HL-60 (cell line): ENCODE data around the gene RPN2.

Source experiments
- CTCF ChIP-seq: IDR thresholded peaks from one replicate; pipeline ENCODE4 v1.5.1; 2011; ENCODE audit warnings: low read length, control low read depth, inconsistent platforms; ENCODE audit not compliant: insufficient read depth
- POLR2AphosphoS5 ChIP-seq: IDR thresholded peaks from 2 replicates; pipeline ENCODE4 v1.6.1; 2012; ENCODE audit warnings: low read depth
- REST ChIP-seq: IDR thresholded peaks from 2 replicates; pipeline ENCODE4 v1.6.1; 2012; ENCODE audit warnings: low read depth; ENCODE audit not compliant: insufficient replicate concordance
- SPI1 ChIP-seq: IDR thresholded peaks from 2 replicates; pipeline ENCODE4 v1.6.1; 2012; ENCODE audit warnings: low read depth, mild to moderate bottlenecking, borderline replicate concordance

DNA sequence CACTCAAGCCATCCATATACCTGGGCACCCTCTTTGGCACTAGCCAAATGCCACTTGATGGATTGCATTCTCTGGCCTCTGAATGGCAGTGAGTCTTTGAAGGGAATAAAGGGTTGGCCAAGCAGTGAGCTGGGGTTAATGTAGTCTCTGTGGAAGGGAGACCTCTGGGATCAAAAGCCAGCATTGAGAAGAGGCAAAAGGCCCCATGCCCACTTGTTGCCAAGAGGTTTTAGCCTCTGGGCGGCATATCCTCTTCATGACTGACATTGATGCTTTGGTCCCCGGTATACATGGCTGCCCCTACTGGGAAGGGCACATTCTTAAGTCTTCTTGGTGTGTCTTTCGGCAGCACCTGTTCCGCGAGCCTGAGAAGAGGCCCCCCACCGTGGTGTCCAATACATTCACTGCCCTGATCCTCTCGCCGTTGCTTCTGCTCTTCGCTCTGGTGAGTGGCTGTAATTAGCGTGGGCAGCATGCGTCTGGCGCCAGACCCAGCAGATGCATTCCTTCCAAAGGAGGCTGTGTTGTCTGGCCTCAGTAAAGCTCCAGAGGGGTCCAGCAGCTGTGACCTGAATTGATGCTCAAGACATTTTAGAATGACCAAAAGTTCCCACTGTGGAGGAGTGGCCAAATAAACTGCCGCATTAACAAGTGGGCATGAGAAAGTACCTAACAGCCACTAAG lies 53.0 kb downstream of the RPN2 start:
- TF ChIP-seq SPI1, result no peak
- TF ChIP-seq CTCF, result no peak
- TF ChIP-seq POLR2AphosphoS5, result no peak
- no peak for TF ChIP-seq REST
